ENCODE results near the gene KCNIP3.
"Not testable (repeated sequence)": the region's sequence is repeated elsewhere in the genome, so short reads cannot be mapped to it uniquely, and the experiment has no call there.

DNA sequence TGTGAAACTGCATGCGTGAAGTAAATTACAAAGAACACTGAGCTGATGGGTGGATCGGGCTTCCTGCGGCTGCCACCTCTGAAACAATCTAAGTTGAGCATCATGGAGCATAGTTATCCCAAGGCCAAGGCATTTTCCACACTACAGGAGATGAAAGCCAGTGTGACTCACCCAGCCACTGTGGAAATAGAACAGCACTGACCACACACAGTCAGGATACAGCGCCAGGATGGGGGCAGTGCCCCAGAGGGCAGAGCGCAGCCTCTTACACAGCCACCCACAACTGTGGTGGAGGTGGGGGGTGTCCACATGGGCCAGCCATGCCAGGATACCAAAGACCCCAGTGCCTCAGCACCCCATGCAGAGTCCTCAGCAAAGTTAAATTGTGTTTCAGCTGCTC is 114.1 kb downstream of the KCNIP3 start:
- TF ChIP-seq, protein P1, sequence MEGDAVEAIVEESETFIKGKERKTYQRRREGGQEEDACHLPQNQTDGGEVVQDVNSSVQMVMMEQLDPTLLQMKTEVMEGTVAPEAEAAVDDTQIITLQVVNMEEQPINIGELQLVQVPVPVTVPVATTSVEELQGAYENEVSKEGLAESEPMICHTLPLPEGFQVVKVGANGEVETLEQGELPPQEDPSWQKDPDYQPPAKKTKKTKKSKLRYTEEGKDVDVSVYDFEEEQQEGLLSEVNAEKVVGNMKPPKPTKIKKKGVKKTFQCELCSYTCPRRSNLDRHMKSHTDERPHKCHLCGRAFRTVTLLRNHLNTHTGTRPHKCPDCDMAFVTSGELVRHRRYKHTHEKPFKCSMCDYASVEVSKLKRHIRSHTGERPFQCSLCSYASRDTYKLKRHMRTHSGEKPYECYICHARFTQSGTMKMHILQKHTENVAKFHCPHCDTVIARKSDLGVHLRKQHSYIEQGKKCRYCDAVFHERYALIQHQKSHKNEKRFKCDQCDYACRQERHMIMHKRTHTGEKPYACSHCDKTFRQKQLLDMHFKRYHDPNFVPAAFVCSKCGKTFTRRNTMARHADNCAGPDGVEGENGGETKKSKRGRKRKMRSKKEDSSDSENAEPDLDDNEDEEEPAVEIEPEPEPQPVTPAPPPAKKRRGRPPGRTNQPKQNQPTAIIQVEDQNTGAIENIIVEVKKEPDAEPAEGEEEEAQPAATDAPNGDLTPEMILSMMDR (IDR thresholded peaks at IDR 0.05; ENCODE audit: insufficient read depth, low read length) = not testable (repeated sequence)
- not testable (repeated sequence) for TF ChIP-seq GABPA (IDR thresholded peaks at IDR 0.05; ENCODE audit: low read depth); POLR2AphosphoS5 (IDR thresholded peaks at IDR 0.05; ENCODE audit: low read depth); SPI1 (IDR thresholded peaks at IDR 0.05; ENCODE audit: borderline replicate concordance, low read depth)
- TF ChIP-seq, protein P2, sequence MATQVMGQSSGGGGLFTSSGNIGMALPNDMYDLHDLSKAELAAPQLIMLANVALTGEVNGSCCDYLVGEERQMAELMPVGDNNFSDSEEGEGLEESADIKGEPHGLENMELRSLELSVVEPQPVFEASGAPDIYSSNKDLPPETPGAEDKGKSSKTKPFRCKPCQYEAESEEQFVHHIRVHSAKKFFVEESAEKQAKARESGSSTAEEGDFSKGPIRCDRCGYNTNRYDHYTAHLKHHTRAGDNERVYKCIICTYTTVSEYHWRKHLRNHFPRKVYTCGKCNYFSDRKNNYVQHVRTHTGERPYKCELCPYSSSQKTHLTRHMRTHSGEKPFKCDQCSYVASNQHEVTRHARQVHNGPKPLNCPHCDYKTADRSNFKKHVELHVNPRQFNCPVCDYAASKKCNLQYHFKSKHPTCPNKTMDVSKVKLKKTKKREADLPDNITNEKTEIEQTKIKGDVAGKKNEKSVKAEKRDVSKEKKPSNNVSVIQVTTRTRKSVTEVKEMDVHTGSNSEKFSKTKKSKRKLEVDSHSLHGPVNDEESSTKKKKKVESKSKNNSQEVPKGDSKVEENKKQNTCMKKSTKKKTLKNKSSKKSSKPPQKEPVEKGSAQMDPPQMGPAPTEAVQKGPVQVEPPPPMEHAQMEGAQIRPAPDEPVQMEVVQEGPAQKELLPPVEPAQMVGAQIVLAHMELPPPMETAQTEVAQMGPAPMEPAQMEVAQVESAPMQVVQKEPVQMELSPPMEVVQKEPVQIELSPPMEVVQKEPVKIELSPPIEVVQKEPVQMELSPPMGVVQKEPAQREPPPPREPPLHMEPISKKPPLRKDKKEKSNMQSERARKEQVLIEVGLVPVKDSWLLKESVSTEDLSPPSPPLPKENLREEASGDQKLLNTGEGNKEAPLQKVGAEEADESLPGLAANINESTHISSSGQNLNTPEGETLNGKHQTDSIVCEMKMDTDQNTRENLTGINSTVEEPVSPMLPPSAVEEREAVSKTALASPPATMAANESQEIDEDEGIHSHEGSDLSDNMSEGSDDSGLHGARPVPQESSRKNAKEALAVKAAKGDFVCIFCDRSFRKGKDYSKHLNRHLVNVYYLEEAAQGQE (IDR thresholded peaks at IDR 0.05; ENCODE audit: insufficient replicate concordance, low read depth) = not testable (repeated sequence)
